Lower lobe of right lung (tissue), 2 donors: ENCODE data around the gene ITIH1. TPM values are rescaled to one million over a fixed set of nuclear protein-coding genes. Genes with fewer than 3 reads are reported as not detected.
A peak's percentile ranks its signal among the peaks of the same experiment; 100 is the strongest.

ENCODE experiments used
- ATAC-seq, 2 donors: fragments of 200-7000 bp; cut with Tn5 transposase; one replicate each; pipeline ENCODE4 v1.9.1; 2020 to 2022; ENCODE audit warnings: mild to moderate bottlenecking in 2 of 2, moderate library complexity in 2 of 2
- DNase-seq: peaks from one replicate; pipeline ENCODE4 v3.0.0-alpha.2; 2020
- H3K27ac ChIP-seq: fragments of 200-600 bp; one replicate; pipeline ENCODE4 v1.8.0; 2022
- H3K27me3 ChIP-seq: fragments of 200-600 bp; one replicate; pipeline ENCODE4 v1.8.0; 2022; ENCODE audit warnings: low read depth
- H3K36me3 ChIP-seq: fragments of 200-600 bp; one replicate; pipeline ENCODE4 v1.8.0; 2022; ENCODE audit warnings: mild to moderate bottlenecking
- H3K4me1 ChIP-seq: fragments of 200-600 bp; one replicate; pipeline ENCODE4 v1.8.0; 2022
- H3K4me3 ChIP-seq: fragments of 200-600 bp; one replicate; pipeline ENCODE4 v1.8.0; 2022; ENCODE audit warnings: mild to moderate bottlenecking
- H3K9me3 ChIP-seq: fragments of 200-600 bp; one replicate; pipeline ENCODE4 v1.8.0; 2022
- CTCF ChIP-seq: fragments of 200-600 bp; IDR thresholded peaks from one replicate; pipeline ENCODE4 v1.8.0; 2022; ENCODE audit warnings: antibody characterized with exemption, mild to moderate bottlenecking
- intact Hi-C: fragments of 100-400 bp; cut with DNase I; formaldehyde crosslinking; loops from one replicate; pipeline ENCODE4 v1.11.0; 2022
- total RNA-seq: library from RNA; stranded (reverse); fragmentation: NEBNext Ultra II Directional; extraction: Animal tissue kit (Norgen Biotek cat#: 25700); gene quantifications from one replicate; pipeline ENCODE4 v1.2.1, GENCODE V29; 2021
- donor health status: DM: no; HTN: yes; CAD: no; lungs with severe emphysema.

ITIH1 gene
- total RNA-seq, 1 donor from 2014 or later, result not detected

GRCh38 chr3:52798376-52798977 lies 21.1 kb downstream of the ITIH1 start:
- H3K36me3 ChIP-seq, result no peaks in the 10 kb centered on the region
- intact Hi-C loops, result no loop called here
- H3K9me3 ChIP-seq, result no peaks in the 10 kb centered on the region
- no peak for TF ChIP-seq CTCF
- ATAC-seq, result no peak
- H3K4me3 ChIP-seq, result no peak overlapping the region
- H3K27ac ChIP-seq, result no peak overlapping the region
- no peaks in the 10 kb centered on the region for H3K27me3 ChIP-seq
- DNase-seq, result no peak
- no peaks in the 10 kb centered on the region for H3K4me1 ChIP-seq

GRCh38 chr3:52798978-52799476 lies 21.6 kb downstream of the ITIH1 start:
- intact Hi-C loops, result no loop called here
- Histone ChIP-seq H3K27ac (no peak overlapping the region), H3K9me3 (no peaks in the 10 kb centered on the region), H3K4me3 (no peak overlapping the region), H3K4me1 (no peaks in the 10 kb centered on the region), H3K36me3 (no peaks in the 10 kb centered on the region), H3K27me3 (no peaks in the 10 kb centered on the region)
- no peak for DNase-seq
- ATAC-seq, result peak; percentile 5 to 18
- TF ChIP-seq CTCF, result peak; percentile 32

- DNase-seq, result no peak
These were observed 22.7 kb downstream of the ITIH1 start for GRCh38 chr3:52800079-52800478.

GRCh38 chr3:52801839-52802238 lies 24.4 kb downstream of the ITIH1 start:
- Histone ChIP-seq H3K27ac (no peak overlapping the region), H3K4me3 (no peak overlapping the region), H3K36me3 (no peaks in the 10 kb centered on the region), H3K9me3 (no peaks in the 10 kb centered on the region), H3K27me3 (no peaks in the 10 kb centered on the region), H3K4me1 (no peaks in the 10 kb centered on the region)
- intact Hi-C loops, result no loop called here
- no peak for TF ChIP-seq CTCF
- no peak for ATAC-seq
- no peak for DNase-seq

More at GRCh38 chr3:52800079-52800478, 22.7 kb downstream of the ITIH1 start:
- intact Hi-C loops, result no loop called here
- ATAC-seq, result no peak
- Histone ChIP-seq H3K36me3 (no peaks in the 10 kb centered on the region), H3K4me1 (no peaks in the 10 kb centered on the region), H3K4me3 (no peak overlapping the region), H3K27me3 (no peaks in the 10 kb centered on the region), H3K9me3 (no peaks in the 10 kb centered on the region), H3K27ac (no peak overlapping the region)
- TF ChIP-seq CTCF, result no peak

GRCh38 chr3:52805270-52806039 lies 28.1 kb downstream of the ITIH1 start:
- no peaks in the 10 kb centered on the region for H3K36me3 ChIP-seq
- intact Hi-C loops, result no loop called here
- H3K4me3 ChIP-seq, result no peak overlapping the region
- no peak overlapping the region for H3K27ac ChIP-seq
- no peak for TF ChIP-seq CTCF
- no peak for DNase-seq
- no peaks in the 10 kb centered on the region for H3K9me3 ChIP-seq
- no peak for ATAC-seq
- H3K27me3 ChIP-seq, result no peaks in the 10 kb centered on the region
- no peaks in the 10 kb centered on the region for H3K4me1 ChIP-seq
